ENCODE data around the gene ADAM17. TPM values are rescaled to one million over a fixed set of nuclear protein-coding genes. Genes with fewer than 3 reads are reported as not detected.
A peak's percentile ranks its signal among the peaks of the same experiment; 100 is the strongest.
"Not testable (repeated sequence)": the region's sequence is repeated elsewhere in the genome, so short reads cannot be mapped to it uniquely, and the experiment has no call there.

ADAM17 gene
- total RNA-seq, 1 donor from 2014 or later, result 13.1 TPM

DNA sequence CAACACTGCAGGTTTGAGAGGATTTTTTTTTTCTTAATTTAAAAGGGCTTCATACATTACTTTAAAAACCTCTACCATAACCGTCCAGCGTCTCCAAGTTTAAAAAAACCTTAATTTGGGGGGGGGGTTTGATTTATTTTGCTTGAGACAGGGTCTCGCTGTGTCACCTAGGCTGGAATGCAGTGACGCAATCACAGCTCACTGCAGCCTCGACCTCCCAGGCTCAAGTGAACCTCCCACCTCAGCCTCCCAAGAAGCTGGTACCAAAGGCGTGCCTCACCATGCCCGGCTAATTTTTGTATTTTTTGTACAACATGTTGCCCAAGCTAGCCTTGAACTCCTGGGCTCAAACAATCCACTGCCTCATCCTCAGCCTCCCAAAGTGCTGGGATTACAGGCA, 36.9 kb downstream of the ADAM17 start:
- no peak for TF ChIP-seq CTCF (IDR thresholded peaks at IDR 0.05; ENCODE audit: borderline replicate concordance)
- no peak overlapping the region for H3K4me3 ChIP-seq
- no peaks in the 10 kb centered on the region for H3K9me3 ChIP-seq (replicated peaks)
- H3K4me1 ChIP-seq, result no peaks in the 10 kb centered on the region
- H3K27me3 ChIP-seq (ENCODE audit: low read depth), result no peaks in the 10 kb centered on the region
- H3K27ac ChIP-seq (replicated peaks), result no peak overlapping the region
- peaks cover 72% of the 10 kb centered on the region for H3K36me3 ChIP-seq
- intact Hi-C loops (cut with micrococcal nuclease), result no loop called here
- DNase-seq, result no peak

GRCh38 chr2:9518163-9518562, 37.5 kb downstream of the ADAM17 start:
- no peak for TF ChIP-seq CTCF (IDR thresholded peaks at IDR 0.05; ENCODE audit: borderline replicate concordance)
- no peak overlapping the region for H3K4me3 ChIP-seq
- H3K9me3 ChIP-seq (replicated peaks), result no peaks in the 10 kb centered on the region
- H3K27me3 ChIP-seq (ENCODE audit: low read depth), result no peaks in the 10 kb centered on the region
- H3K4me1 ChIP-seq, result no peaks in the 10 kb centered on the region
- peaks cover 76% of the 10 kb centered on the region for H3K36me3 ChIP-seq
- DNase-seq, result no peak
- intact Hi-C loops (cut with micrococcal nuclease), result no loop called here
- no peak overlapping the region for H3K27ac ChIP-seq (replicated peaks)

GRCh38 chr2:9517118-9517782, 38.4 kb downstream of the ADAM17 start:
- no peak for DNase-seq
- TF ChIP-seq CTCF (IDR thresholded peaks at IDR 0.05; ENCODE audit: borderline replicate concordance), result no peak
- Histone ChIP-seq H3K4me3 (no peak overlapping the region), H3K4me1 (no peaks in the 10 kb centered on the region), H3K36me3 (peaks cover 78% of the 10 kb centered on the region), H3K27ac (replicated peaks) (no peak overlapping the region), H3K9me3 (replicated peaks) (no peaks in the 10 kb centered on the region), H3K27me3 (ENCODE audit: low read depth) (no peaks in the 10 kb centered on the region)
- intact Hi-C loops (cut with micrococcal nuclease), result no loop called here

DNA sequence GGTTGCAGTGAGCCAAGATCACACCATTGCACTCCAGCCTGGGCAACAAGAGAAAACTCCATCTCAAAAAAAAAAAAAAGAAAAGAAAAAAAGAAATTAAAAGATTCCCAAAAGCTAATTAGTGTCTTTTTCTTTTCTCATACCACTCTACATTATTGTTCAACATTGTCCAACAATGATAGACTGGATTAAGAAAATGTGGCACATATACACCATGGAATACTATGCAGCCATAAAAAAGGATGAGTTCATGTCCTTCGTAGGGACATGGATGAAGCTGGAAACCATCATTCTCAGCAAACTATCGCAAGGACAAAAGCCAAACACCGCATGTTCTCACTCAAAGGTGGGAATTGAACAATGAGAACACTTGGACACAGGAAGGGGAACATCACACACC, 41.7 kb downstream of the ADAM17 start:
- peaks cover 57% of the 10 kb centered on the region for H3K36me3 ChIP-seq
- H3K4me3 ChIP-seq; DNase-seq; H3K4me1 ChIP-seq; H3K27me3 ChIP-seq (ENCODE audit: low read depth); H3K27ac ChIP-seq (replicated peaks); H3K9me3 ChIP-seq (replicated peaks); intact Hi-C loops (cut with micrococcal nuclease): not testable (repeated sequence)

- no peaks in the 10 kb centered on the region for H3K27me3 ChIP-seq (ENCODE audit: low read depth)
- TF ChIP-seq CTCF (IDR thresholded peaks at IDR 0.05; ENCODE audit: borderline replicate concordance), result no peak
- peak overlapping the region; percentile 10 for H3K27ac ChIP-seq (replicated peaks)
- H3K9me3 ChIP-seq (replicated peaks), result no peaks in the 10 kb centered on the region
- no peak overlapping the region for H3K4me3 ChIP-seq
- no peak for DNase-seq
- H3K4me1 ChIP-seq, result peaks cover 13% of the 10 kb centered on the region
- peaks cover 54% of the 10 kb centered on the region for H3K36me3 ChIP-seq
- intact Hi-C loops (cut with micrococcal nuclease), result no loop called here
These were observed 46.7 kb downstream of the ADAM17 start for GRCh38 chr2:9508931-9509330.

DNA sequence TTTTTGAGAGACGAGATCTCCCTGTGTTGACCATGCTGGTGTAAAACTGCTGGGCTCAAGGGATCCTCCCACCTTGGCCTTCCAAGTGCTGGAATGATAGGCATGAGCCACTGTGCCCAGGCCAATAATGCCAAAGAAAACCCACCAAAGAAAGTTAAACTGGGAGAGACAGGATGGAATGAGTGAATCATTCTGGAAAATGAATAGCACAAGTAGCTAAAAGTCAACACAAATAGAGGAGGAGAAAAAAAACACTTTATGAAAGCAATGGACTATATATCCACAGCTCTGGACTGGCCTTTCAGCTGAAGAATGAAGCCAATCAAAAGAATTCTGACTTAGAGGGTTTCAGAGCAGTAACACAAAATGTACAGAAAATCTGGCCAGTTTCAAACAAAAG, 57.4 kb downstream of the ADAM17 start:
- no peak for TF ChIP-seq CTCF (IDR thresholded peaks at IDR 0.05; ENCODE audit: borderline replicate concordance)
- Histone ChIP-seq H3K27ac (replicated peaks) (no peak overlapping the region), H3K36me3 (peaks cover 72% of the 10 kb centered on the region)

More for the DNA sequence above, 57.4 kb downstream of the ADAM17 start:
- intact Hi-C loops (cut with micrococcal nuclease), result no loop called here
- no peaks in the 10 kb centered on the region for H3K27me3 ChIP-seq (ENCODE audit: low read depth)
- peaks cover 6% of the 10 kb centered on the region for H3K4me1 ChIP-seq
- no peak overlapping the region for H3K4me3 ChIP-seq
- no peak for DNase-seq
- H3K9me3 ChIP-seq (replicated peaks), result no peaks in the 10 kb centered on the region
